Endothelial cell of umbilical vein (primary cell): ENCODE measurements around the gene KLRK1. TPM values are rescaled to one million over a fixed set of nuclear protein-coding genes. Genes with fewer than 3 reads are reported as not detected.

Experiments used
- BruUV-seq: library from RNA; stranded (reverse); fragments of 400-500 nt; replicated peaks from 2 replicates; lab custom pipeline; 2021; lab: Mats Ljungman, UMichigan
- CTCF ChIA-PET: fragments of 300-600, 350-600 bp; sonication (Branson Sonifier 250); formaldehyde crosslinking; loops from one replicate; lab custom pipeline; 2021; ENCODE audit warnings: antibody characterized with exemption, inconsistent platforms; lab: Charles Lee
- POLR2A ChIA-PET: fragments of 300-600, 350-600 bp; sonication (Branson Sonifier 250); formaldehyde crosslinking; loops from one replicate; lab custom pipeline; 2021; ENCODE audit warnings: antibody characterized with exemption, inconsistent platforms; lab: Charles Lee
- DNase-seq: peaks from one replicate; pipeline ENCODE4 v3.0.0-alpha.2; 2011; ENCODE audit warnings: low read depth, low spot score
- FAIRE-seq: peaks from 2 replicates; lab custom pipeline; 2011; peaks lifted over from hg19 to GRCh38; lab: Jason Lieb, UNC
- H2AFZ ChIP-seq: 2 replicates; pipeline ENCODE4 v1.6.0; 2012; ENCODE audit warnings: low read depth, low read length, control low read depth, inconsistent platforms
- H3K27ac ChIP-seq: 2 replicates; pipeline ENCODE4 v1.5.1; 2011; ENCODE audit warnings: low read depth, mild to moderate bottlenecking, control low read depth, low read length, moderate library complexity; ENCODE audit not compliant: insufficient read depth
- H3K27me3 ChIP-seq, 2 experiments: 2 replicates each; pipeline versions ENCODE4 v1.6.0 to v1.6.1; 2011; ENCODE audit warnings: low read length in 2 of 2, mixed read lengths in 1 of 2; ENCODE audit not compliant: control insufficient read depth in 2 of 2, insufficient read depth in 2 of 2
- H3K36me3 ChIP-seq, 2 experiments: 2 replicates in 1 of 2; 3 replicates in 1 of 2; pipeline ENCODE4 v1.5.1; 2011; ENCODE audit warnings: low read length in 2 of 2, mild to moderate bottlenecking in 1 of 2, moderate library complexity in 1 of 2; ENCODE audit not compliant: control insufficient read depth in 2 of 2, insufficient read depth in 2 of 2; ENCODE audit errors: extremely low read depth in 1 of 2
- H3K4me1 ChIP-seq: 3 replicates; pipeline ENCODE4 v1.5.1; 2011; ENCODE audit warnings: mild to moderate bottlenecking, low read length; ENCODE audit not compliant: control insufficient read depth, insufficient read depth; ENCODE audit errors: extremely low read depth
- H3K4me2 ChIP-seq: 2 replicates; pipeline ENCODE4 v1.6.1; 2011; ENCODE audit warnings: low read length, control low read depth, mixed read lengths; ENCODE audit not compliant: insufficient read depth
- H3K4me3 ChIP-seq, 3 experiments: fragments of 200-600 bp in 1 of 3; sonication (generic), shearing (Covaris generic) in 1 of 3; replicated peaks in 1 of 3; 2 replicates each; pipeline ENCODE4 v1.5.1; 2011 to 2016; ENCODE audit warnings: control low read depth in 3 of 3, low read length in 3 of 3, mild to moderate bottlenecking in 2 of 3, inconsistent platforms in 1 of 3, low read depth in 1 of 3, moderate library complexity in 1 of 3; ENCODE audit not compliant: insufficient read depth in 1 of 3
- H3K79me2 ChIP-seq: 2 replicates; pipeline ENCODE4 v1.6.0; 2012; ENCODE audit warnings: low read length, inconsistent platforms; ENCODE audit not compliant: control insufficient read depth, insufficient read depth
- H3K9ac ChIP-seq: replicated peaks from 2 replicates; pipeline ENCODE3; 2011; ENCODE audit warnings: low read length, control low read depth; ENCODE audit not compliant: insufficient read depth; ENCODE audit errors: extremely low read depth
- H3K9me1 ChIP-seq: replicated peaks from 3 replicates; pipeline ENCODE4 v1.6.0; 2011; ENCODE audit warnings: mild to moderate bottlenecking, low read length; ENCODE audit not compliant: control insufficient read depth, insufficient read depth; ENCODE audit errors: extremely low read depth
- H3K9me3 ChIP-seq: replicated peaks from 2 replicates; pipeline ENCODE4 v1.5.1; 2012; ENCODE audit warnings: low read length, inconsistent platforms; ENCODE audit not compliant: control insufficient read depth, insufficient read depth
- H4K20me1 ChIP-seq: replicated peaks from 2 replicates; pipeline ENCODE3; 2011; ENCODE audit warnings: mild to moderate bottlenecking, low read length; ENCODE audit not compliant: control insufficient read depth, insufficient read depth; ENCODE audit errors: extremely low read depth
- CTCF ChIP-seq, 2 donors: IDR thresholded peaks; 1 replicate in 1 of 2; 2 replicates in 1 of 2; pipeline ENCODE4 v1.5.1; 2011; ENCODE audit warnings: low read length in 2 of 2, mild to moderate bottlenecking in 2 of 2, moderate library complexity in 2 of 2, control low read depth in 1 of 2, inconsistent platforms in 1 of 2, low read depth in 1 of 2; ENCODE audit not compliant: insufficient read depth in 1 of 2; ENCODE audit errors: extremely low read depth in 1 of 2
- EZH2 ChIP-seq: IDR thresholded peaks from 2 replicates; pipeline ENCODE4 v1.6.1; 2012; ENCODE audit warnings: borderline replicate concordance, low read depth, mild to moderate bottlenecking, moderate library complexity, low read length, inconsistent platforms; ENCODE audit not compliant: severe bottlenecking
- FOS ChIP-seq: IDR thresholded peaks from 2 replicates; pipeline ENCODE4 v1.6.1; 2011; ENCODE audit warnings: mild to moderate bottlenecking, low read length, moderate library complexity, borderline replicate concordance; ENCODE audit not compliant: insufficient read depth
- GATA2 ChIP-seq: IDR thresholded peaks from 2 replicates; pipeline ENCODE4 v1.7.0; 2011; ENCODE audit warnings: low read depth, mild to moderate bottlenecking, moderate library complexity, mixed read lengths, low read length; ENCODE audit not compliant: insufficient read length, insufficient read depth
- JUN ChIP-seq: IDR thresholded peaks from 2 replicates; pipeline ENCODE4 v1.6.1; 2011; ENCODE audit warnings: borderline replicate concordance, low read depth; ENCODE audit not compliant: insufficient read length, insufficient read depth
- MAX ChIP-seq: IDR thresholded peaks from 2 replicates; pipeline ENCODE4 v1.6.1; 2011; ENCODE audit not compliant: insufficient read depth, insufficient read length
- MYC ChIP-seq: IDR thresholded peaks from one replicate; pipeline ENCODE4 v1.6.1; 2011; ENCODE audit warnings: mild to moderate bottlenecking, low read depth, low read length
- POLR2A ChIP-seq: IDR thresholded peaks from 2 replicates; pipeline ENCODE4 v1.6.1; 2012; ENCODE audit warnings: low read depth, mild to moderate bottlenecking, control low read depth, low read length
- POLR2AphosphoS5 ChIP-seq: IDR thresholded peaks from 2 replicates; pipeline ENCODE4 v1.6.1; 2012; ENCODE audit warnings: low read depth, mild to moderate bottlenecking, control low read depth, low read length, moderate library complexity; ENCODE audit not compliant: insufficient read depth
- dilution Hi-C: fragments of 300-500 bp; cut with MboI; formaldehyde crosslinking; loops from one replicate; pipeline ENCODE4 v1.15.0; 2019; ENCODE audit warnings: low sequenced_read_pairs; ENCODE audit not compliant: extremely low pct_ligation_motif_present
- intact Hi-C: fragments of 100-400 bp; cut with micrococcal nuclease; formaldehyde crosslinking; loops from one replicate; pipeline ENCODE4 v1.10.0; 2022
- polyA plus RNA-seq, 4 experiments: library from polyadenylated mRNA; depleted of rRNA in 3 of 4; stranded (reverse) in 3 of 4; unstranded in 1 of 4; fragments of >200 nt; gene quantifications; 2 replicates each; pipeline versions ENCODE4 v1.2.1 to v1.2.3, GENCODE V29; 2011 to 2012; ENCODE audit warnings: missing spikeins in 1 of 4
- total RNA-seq: library from RNA; stranded (reverse); gene quantifications from 2 replicates; pipeline ENCODE4 v1.2.3, GENCODE V29; 2021

The KLRK1 gene
- total and polyA plus RNA-seq, 2 donors (not counting 3 experiments of a cell fraction or from before 2014, with no cell fraction given) = not detected

- H3K27me3 ChIP-seq = no peaks in the 10 kb centered on the region
- DNase-seq (peak; percentile 82), FAIRE-seq (peak; percentile 75)
- no peaks in the 10 kb centered on the region for H3K79me2 ChIP-seq
- CTCF ChIA-PET = interaction anchor here (1.2 to 3.2 kb wide), 8 partner anchors 9 to 614 kb away, joined by 3 to 18 read pairs (median 6); no protein-coding TSS in a partner anchor
- H3K9me1 ChIP-seq = no peaks in the 10 kb centered on the region
- peak overlapping the region; percentile 62 to 93 (median 78) for H3K4me3 ChIP-seq
- peak overlapping the region; percentile 77 for H3K27ac ChIP-seq
- POLR2A ChIA-PET = no interaction called here
- H3K9me3 ChIP-seq = no peaks in the 10 kb centered on the region
- H3K36me3 ChIP-seq = no peaks in the 10 kb centered on the region
- H2AFZ ChIP-seq = peak overlapping the region; percentile 99
- no TSS peak for BruUV-seq
- intact Hi-C loops = loop anchor here (2.0 to 10.0 kb wide), 2 partner anchors 350 to 358 kb away; partner anchors contain the start of genes CLEC12B and YBX3
- no peaks in the 10 kb centered on the region for H4K20me1 ChIP-seq
- peaks cover 26% of the 10 kb centered on the region for H3K4me1 ChIP-seq
- H3K9ac ChIP-seq = peak overlapping the region; percentile 81
- dilution Hi-C loops = no loop called here
- TF ChIP-seq CTCF (IDR thresholded peaks at IDR 0.05; ENCODE audit: extremely low read depth in 1 of 2, insufficient read depth in 1 of 2, low read depth in 1 of 2, low read length in 2 of 2) (no peak), EZH2 (no peak), MAX (no peak), JUN (no peak), GATA2 (no peak), POLR2AphosphoS5 (no peak), POLR2A (no peak), FOS (no peak), MYC (no peak)
- H3K4me2 ChIP-seq = peak overlapping the region; percentile 93
Observed at GRCh38 chr12:10364815-10365622, 24.8 kb downstream of the KLRK1 start.
